Left renal cortex interstitium (tissue), 4 donors: ENCODE measurements around the gene CMIP. TPM values are rescaled to one million over a fixed set of nuclear protein-coding genes. Genes with fewer than 3 reads are reported as not detected.

Experiments
- DNase-seq, 4 donors: peaks; one replicate each; pipeline ENCODE4 v3.0.0-alpha.2; 2013; ENCODE audit warnings: low read depth in 4 of 4, low spot score in 2 of 4, missing footprints in 1 of 4
- polyA plus RNA-seq, 4 donors: library from polyadenylated mRNA; unstranded; fragments of 120-200 nt; gene quantifications; one replicate each; pipeline ENCODE4 v1.2.1, GENCODE V29; 2013; ENCODE audit not compliant: insufficient read length in 4 of 4

Gene CMIP
- polyA plus RNA-seq, 4 donors: 39.5 to 53.2 (median 42.3) TPM

DNA sequence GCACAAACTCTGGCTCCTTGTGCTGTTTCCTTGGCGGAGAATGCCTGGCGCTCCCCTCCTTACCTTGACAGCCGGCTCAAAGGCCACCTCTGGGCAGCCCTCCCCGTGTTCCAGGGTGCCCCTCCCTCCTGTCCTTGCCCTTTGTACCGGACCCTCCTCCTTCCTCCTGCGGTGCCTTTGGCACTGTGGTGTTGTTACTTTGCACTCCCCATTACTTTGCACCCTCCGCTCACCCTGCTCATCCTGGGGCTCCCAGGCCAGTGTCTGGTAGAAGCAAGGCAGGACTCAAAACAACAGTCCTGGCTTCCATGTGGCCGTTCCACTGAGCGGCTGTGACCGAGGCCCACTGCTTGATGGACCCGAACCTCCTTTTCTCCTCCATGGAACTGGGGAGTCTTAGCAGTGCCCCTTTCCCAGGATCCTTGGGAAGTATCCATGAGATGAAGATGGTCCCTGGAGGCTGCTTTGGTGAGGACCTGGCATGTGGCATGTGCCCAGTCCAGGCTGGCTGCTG is 147.8 kb downstream of the CMIP start:
- DNase-seq: no peak

DNA sequence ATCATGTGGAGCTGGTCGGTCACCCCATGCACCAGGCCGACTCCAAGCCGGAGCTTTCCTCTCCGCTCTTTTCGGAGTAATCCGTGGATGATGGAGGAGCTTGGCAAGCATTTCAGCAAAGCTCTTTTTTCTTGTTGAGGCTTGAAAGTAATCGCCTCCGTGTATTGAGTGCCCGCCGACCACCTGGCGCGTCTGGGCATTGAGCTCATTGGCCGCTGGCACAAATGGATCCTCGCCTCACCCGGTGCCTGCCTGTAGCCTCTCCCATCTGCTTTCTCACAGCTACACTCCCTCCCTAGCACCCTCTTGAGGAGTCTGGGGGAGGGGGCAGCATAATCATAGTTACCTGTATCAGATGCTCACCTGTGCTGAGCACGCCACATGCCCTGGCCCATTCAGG is 148.9 kb downstream of the CMIP start:
- no peak for DNase-seq

DNA sequence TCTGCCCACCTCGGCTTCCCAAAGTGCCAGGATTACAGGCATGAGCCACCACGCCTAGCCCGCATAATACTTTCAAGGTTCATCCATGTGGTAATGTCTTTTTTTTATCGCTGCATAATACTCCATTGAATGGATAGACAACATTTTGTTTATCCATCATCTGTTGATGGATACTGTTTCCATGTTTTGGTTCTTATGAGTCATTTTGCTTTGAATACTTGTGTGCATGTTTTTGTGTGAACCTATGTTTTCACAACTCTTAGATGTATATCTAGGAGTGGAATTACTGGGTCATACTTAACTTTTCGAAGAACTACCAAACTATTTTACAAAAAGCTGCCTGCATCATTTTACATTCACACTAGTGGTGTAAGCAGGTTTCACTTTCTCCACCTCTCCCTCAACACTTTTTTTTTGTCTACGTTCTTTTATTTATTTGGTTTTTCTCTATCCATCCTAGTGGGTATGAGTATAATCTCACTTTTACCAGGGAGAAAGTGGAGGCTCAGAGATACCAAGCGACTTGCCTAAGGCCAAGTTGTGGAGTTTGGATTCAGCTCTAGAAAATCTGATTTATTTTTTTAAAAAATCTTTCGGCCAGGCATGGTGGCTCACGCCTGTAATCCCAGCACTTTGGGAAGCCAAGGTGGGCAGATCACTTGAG is 151.2 kb downstream of the CMIP start:
- no peak for DNase-seq

DNA sequence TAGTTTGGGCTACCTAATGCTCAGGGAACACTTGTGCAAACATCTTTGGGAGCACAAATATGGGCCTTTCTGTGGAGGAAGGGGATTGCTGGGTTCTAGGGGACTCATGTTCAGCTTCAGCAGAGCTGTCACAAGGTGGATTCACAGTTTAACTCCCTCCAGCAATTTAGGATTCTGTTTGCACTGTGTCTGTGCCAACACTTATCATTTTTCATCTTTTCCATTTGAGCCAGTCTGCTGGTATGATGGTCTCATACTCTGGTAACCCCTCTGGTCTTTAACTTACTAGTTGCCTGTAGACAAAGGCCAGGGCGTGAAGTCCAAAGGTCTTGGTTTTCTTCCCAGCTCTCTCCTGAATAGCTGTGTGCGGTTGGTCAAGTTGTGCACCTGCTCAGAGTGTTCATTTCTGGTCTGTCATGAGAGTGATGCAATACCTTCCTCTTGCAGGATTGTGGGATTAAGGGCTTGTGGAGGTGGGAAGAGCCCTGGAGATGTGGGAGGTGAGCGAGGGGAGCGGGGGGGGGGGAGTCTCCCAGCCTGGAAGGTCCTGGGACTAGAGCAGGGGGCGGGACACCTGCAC is 152.6 kb downstream of the CMIP start:
- no peak for DNase-seq

DNA sequence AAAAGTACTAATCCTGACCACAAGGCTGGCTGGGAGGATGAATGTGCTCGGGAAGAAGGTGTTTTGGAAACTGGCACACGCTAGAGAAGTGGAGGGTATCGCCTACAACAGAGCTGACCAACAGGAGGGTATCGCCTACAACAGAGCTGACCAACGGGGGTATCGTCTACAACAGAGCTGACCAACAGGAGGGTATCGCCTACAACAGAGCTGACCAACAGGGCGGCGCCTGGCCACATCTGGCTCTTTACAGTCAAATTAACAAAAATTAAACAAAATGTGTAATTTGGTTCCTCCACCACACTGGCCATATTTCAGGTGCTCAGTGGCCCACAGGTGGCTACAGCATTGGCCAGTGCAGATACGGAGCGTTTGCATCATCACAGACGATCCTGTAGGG is 153.5 kb downstream of the CMIP start:
- no peak for DNase-seq

DNA sequence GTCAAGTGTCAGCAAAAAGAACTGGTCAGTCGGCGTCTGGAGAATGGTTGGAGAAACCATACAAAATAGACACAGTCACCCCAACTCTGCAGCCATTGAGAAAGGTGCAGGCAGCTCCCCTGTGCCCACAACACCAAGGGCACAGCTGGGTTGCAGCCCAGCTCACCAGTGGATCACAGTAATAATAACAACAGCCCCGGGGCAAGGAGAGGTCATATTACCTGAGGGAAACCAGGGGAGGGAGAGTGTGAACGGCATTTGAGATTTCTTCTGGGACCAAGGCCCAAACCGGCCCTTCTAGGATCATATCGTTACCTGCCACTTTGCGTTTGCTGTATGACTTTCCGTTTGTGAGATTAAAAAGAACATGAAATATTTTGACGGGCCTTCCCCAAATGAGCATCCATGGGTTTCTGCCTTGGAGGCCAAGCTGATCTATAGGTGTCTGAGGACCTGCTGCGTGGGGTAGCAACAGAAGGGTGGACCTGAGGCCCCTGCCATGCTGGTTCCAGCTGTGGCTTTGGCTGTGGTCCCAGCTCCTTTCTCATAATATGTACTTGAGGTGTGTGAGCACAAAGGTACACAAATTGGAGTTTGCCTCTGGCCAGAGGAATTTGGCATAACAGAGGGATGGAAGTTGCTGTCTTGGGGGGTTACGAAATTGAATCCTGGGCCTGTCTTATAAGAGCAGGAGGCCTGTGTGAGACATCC is 154.6 kb downstream of the CMIP start:
- no peak for DNase-seq

DNA sequence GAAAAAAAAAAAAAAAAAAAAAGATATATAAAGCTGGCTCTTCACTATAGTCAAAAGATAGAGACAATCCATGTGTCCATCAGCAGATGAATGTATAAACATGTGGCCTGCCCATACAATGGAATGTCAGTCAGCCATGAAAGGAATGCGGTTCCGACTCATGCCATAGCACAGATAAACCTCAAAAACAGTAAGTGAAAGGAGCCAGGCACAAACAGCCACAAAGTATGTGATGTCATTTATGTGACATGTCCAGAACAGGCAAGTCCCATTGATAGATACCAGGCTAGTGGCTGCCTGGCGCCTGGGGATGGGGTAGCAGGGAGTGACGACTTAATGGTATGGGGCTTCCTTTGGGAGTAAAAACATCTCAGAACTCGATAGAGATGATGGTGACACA is 155.7 kb downstream of the CMIP start:
- no peak for DNase-seq

DNA sequence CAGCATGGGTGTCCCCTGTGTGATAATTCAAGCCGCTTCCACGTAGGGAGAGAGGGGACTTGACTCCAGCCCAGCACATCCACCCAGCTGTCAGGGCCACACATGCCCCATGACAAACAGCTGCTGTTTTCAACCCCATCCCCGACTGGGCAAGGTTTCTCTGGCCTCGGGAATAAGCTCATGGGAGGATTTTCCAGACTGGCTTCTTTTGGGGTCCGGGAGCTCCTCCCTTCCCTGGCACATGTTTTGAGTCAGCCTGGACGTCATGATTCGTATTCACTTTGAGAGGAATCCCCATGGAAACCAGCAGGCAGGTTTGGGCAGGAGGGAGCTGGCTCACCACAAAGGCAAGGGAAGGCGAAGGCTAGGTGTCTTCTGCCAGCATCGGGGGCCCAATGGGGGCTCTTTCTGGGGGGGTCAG is 156.4 kb downstream of the CMIP start:
- no peak for DNase-seq

DNA sequence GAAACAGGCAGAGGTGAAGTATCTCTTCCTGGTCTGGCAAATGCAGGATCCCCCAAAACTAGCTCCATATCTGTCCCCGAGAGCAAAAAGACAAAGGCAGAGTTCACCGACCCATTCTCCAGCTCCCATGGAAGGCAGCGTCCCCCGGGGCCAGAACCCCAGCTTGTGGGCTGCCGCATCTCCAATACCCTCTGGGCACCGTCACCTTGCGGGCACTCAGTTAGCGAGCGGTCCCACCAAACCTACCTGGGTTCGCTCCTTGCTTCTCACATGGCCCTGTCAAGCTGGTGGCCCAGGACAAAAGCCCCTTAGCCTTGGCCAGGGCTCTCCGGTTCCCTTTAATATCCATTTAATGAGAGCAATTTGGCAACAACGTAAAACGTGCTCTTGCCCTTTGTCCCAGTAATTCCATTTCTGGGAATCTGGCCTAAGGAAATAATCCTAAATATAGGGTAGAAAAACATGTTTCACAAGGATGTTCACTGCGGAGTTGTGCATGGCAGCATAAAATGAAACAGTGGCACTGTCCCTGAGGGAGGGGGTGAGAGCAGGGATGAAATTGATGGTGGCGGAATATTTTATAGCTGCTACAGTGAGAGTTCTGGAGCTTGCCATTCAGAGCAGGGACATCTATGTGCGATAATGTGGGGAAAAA is 157.1 kb downstream of the CMIP start:
- no peak for DNase-seq

DNA sequence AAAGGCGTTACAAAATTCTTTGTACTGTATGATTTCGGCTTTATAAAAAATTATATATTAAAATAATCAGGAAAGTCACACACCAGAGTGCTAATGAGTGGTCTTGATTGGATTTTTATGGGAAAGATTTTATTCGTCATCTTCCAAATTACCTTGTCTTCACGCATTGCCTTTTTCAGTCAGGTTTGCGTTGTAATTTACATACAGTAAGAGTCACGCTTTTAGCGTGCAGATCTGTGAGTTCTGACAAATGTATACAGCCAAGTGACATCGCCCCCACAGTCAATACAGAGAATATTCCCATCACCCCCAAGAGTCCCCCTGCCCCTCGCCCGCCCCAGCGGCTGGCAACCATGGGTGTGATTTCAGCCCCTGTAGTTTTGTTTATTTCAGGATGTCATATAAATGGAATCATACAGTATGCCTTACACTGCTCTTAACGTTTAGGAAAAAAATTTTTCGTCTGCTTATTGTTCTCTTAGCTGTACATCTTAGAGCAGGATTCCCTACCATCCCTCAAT is 157.7 kb downstream of the CMIP start:
- DNase-seq: no peak

DNA sequence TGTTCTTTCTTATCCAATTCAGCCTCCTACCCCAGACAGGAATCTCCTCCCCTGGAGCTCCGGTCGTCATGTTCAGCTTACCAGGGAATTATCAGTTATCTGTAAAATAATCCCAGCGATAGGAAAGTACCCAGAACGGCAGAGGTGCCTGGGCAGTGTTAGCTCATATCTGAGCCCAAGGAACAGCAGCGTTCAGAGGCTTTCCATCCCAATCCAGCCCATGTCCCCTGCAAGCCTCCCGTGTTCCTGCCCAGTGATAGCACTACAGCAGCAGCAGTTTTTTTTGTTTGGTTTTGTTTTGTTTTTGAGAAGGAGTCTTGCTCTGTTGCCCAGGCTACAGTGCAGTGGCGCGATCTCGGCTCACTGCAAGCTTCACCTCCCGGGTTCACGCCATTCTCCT is 158.2 kb downstream of the CMIP start:
- DNase-seq: no peak

DNA sequence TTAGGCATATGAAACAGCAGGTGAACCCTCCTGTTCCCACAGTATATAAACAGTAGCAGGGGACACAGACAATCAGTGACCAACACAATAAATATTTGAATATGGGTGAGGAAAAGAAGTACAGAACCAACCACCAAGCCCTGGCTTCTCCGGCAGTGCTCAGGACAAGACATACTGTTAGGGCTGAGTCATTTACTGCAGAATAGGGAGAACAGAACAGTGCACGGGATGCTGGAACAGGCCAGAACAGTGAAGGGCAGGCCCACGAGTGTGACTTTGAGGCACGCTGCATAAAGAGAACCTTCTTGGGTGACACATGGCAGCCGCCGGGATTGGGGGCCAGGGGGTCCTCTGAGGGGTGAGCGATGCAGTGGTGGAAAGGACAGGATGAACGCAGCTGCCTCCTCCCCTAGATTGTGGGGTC is 160.4 kb downstream of the CMIP start:
- DNase-seq: no peak

DNA sequence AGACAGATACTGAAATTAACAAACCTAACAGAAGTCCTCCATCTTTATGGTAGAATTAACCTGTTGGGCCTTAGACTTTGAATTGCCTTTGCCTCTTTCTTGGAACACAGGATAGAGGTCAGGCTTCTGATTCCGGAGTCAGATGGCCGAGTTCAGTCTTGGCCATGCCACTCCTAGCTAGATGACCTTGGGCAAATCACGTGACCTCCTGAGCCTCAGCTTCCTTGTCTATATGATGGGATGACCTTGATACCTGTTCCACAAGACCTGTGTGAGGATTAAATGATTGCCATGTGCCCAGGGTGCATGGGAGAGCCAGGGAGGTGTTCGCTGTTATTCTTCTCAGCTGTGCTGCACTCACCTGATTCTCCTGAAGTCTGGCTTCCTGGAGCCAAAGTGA is 161.4 kb downstream of the CMIP start:
- no peak for DNase-seq

DNA sequence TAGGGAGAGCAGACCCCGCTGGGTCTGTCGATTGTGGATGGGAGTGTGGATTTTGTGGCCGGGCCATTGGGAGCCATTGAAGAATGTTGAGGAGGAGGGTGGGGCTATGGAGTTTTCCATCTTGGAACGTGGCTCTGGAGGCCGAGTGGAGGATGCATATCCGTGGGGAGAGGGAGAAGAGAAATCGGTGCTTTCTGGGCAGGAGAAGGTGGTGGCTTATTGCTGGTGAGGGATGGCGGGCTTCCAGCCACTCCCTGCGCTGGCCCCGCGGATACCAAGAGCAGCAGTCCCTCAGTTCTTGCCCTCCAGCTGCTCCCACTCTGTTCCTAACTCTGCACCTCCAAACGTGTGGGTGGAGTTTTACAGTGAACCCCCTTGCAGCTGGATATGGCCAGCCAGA is 162.4 kb downstream of the CMIP start:
- no peak for DNase-seq

DNA sequence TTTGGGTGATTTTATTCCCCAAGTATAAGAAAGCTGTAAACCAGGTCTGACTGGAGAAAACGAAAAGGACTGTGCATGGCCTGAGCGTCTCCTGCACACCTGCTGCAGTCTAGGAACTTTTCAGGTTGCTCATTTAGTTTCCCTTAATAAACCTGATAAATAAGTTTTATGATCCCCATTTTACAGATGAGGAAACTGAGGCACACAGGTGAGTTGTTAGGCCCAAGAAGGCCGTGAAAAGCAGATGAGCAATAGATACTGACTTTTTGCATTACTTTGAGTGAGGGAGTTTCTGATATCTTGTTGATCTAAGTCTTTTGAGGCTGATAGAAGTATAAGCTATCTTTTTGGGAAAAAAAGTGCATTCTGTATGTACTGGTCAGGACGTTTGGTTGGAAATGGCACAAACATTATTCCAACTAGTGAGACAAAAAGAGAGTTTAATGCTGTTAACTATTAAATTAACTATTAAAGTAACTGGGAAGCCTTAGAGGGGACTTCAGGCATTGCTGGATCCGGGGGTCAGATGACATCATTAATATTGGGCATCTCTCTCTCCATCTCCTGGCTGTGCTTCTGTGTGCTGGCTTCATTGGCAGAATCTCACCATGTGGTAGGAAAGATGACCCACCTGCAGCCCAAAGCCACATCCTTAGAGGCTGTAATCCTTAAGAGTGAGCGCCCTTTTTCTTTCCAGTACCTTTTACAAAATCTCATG is 163.4 kb downstream of the CMIP start:
- DNase-seq: no peak

DNA sequence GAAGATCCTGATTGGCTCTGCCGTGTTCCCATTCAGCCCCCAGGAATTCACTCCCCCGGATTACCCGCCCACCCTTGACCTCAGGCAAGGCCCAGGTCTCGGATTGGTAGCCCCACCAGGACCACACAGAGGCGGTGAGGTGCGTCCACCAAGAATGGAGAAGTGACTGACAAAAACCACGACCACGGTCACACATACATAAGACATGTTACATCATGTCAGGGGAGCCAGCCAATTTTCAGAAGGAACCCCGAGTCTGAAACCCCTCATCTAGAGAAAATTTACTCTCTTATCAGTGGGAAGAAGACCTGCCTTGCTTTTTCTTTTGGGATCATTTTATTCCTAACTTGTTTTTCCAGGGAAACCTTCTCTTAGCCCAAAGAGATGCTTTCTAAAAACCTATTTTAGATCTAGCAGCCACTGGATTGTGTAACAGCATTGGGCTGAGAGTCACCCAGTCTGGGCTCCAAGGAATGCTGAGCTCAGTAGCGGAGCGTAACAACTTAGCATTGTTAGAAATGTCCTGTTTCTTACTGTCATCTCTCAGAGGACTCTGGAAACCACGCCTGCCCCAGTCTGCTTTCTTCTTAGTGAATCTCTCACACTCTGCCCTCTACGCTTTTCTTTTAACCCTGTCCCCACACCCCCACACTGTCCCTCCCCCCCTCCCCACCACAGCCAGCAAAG is 164.1 kb downstream of the CMIP start:
- DNase-seq: no peak

DNA sequence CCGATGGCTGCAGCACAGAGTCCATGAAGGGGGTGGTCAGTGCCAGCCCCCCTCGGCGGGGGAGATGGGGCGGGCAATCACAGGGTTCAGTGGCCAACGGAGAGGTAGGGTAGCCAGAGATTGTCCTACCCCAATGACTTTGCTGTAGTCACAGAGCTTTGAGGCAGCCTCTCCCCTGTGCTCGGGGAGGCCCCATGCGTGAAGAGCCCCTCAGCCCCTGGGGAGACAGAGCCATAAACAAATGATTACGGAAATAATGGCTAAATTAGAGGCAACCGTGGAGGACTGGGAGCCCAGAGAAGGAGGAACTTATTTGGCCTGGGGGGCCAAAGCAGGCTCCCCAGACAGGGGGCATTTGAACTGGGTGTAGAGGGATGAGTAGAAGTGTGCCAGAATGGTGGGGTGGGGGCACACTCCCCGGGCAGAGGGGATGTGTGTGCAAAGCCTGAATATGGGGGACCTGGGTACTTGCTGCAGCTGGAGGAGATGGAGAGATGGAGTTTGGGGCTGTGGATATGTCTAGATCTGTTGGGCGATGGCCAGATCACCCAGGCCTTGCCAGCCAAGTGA is 164.8 kb downstream of the CMIP start:
- no peak for DNase-seq

DNA sequence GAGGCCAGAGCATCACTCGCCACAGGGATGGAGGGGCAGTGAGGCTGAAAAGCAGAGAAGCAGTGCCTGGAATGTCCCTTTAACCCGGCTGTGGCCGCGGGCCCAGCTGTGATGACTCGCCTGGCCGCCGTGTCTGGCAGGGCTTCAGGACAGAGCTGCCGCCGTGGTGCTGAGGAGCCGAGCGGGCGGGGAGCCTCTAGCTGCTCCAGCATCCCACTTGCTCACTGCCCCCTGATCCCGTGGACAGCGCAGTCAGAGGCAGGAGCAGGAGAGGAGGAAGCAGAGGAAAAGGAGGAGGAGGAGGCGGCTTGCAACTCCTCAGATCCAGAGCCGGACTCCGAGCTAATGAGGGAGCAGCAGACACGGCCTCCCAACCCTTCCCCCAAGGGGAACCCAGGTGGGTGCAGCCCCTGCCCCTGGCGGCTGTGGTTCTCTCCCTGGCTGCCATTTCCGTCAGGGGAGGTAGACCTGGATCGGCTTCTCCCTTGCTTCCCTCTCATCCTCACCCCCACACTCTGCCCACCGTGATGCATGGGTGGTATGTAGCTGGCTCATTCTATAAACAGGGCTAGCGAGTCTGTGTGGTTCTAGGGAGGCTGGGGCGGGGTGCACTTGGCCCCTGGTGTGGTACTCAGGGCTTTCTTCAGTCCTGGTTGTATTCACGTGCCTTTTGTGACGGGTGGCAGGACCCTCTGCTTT is 165.7 kb downstream of the CMIP start:
- DNase-seq: no peak

DNA sequence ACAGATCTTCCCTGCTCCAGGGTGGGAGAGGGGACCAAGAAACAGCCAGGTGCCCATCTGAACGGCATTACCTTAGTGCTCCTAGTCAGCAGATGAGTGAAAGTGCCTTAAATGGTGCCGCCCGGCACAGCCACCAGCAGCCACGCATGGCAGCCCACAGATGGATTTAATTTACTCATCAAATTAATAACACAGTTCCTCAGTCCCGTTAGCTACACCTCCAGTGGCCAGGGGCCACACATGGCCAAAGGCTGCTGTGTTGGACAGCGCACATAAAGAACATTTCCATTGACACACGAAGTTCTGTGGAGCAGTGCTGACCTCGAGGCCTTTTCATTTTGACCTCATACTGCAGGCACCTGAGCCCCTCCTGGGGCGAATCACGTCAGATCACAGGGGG is 166.3 kb downstream of the CMIP start:
- DNase-seq: no peak
